Amniotic stem cell (primary cell): ENCODE results near the gene ZNF491.
"Not testable (repeated sequence)": the region's sequence is repeated elsewhere in the genome, so short reads cannot be mapped to it uniquely, and the experiment has no call there.

Source experiments
- DNase-seq: peaks from one replicate; lab custom pipeline; 2025; lab: John Stamatoyannopoulos, UW

Gene ZNF491

GRCh38 chr19:11806354-11807098 is 8.2 kb downstream of the ZNF491 start:
- no peak for DNase-seq

GRCh38 chr19:11807099-11807380 is 8.7 kb downstream of the ZNF491 start:
- DNase-seq, result no peak

GRCh38 chr19:11813703-11814028 is 15.3 kb downstream of the ZNF491 start:
- no peak for DNase-seq

GRCh38 chr19:11814029-11814699 is 15.8 kb downstream of the ZNF491 start, which contains the start of gene ZNF440:
ZNF440 (plus strand) TSS chr19:11814273; CDS start chr19:11814448, 175 bp downstream.
- peak; percentile 76 for DNase-seq

GRCh38 chr19:11814700-11815035 is 16.3 kb downstream of the ZNF491 start:
- no peak for DNase-seq

GRCh38 chr19:11821474-11822109 is 23.3 kb downstream of the ZNF491 start:
- no peak for DNase-seq

- DNase-seq, result not testable (repeated sequence)
Measured at GRCh38 chr19:11828957-11829876, 30.9 kb downstream of the ZNF491 start.

GRCh38 chr19:11832253-11832912 is 34.1 kb downstream of the ZNF491 start:
- DNase-seq, result no peak

GRCh38 chr19:11833541-11833940 is 35.2 kb downstream of the ZNF491 start:
- DNase-seq, result no peak

GRCh38 chr19:11835626-11836066 is 37.3 kb downstream of the ZNF491 start:
- DNase-seq, result not testable (repeated sequence)

- DNase-seq, result no peak
Measured at GRCh38 chr19:11843722-11844121, 45.4 kb downstream of the ZNF491 start.

GRCh38 chr19:11847615-11848014 is 49.3 kb downstream of the ZNF491 start:
- not testable (repeated sequence) for DNase-seq

- DNase-seq, result no peak
Measured at GRCh38 chr19:11848200-11848593, 49.9 kb downstream of the ZNF491 start.

GRCh38 chr19:11848594-11849469 is 50.5 kb downstream of the ZNF491 start, which contains the start of gene ZNF439:
ZNF439 (plus strand) TSS chr19:11848726; CDS start chr19:11848868, 142 bp downstream.
- peak; percentile 77 for DNase-seq

- DNase-seq, result not testable (repeated sequence)
Measured at GRCh38 chr19:11850289-11850688, 52.0 kb downstream of the ZNF491 start.

- DNase-seq, result no peak
Measured at GRCh38 chr19:11853358-11853757, 55.0 kb downstream of the ZNF491 start.

- DNase-seq, result no peak
Measured at GRCh38 chr19:11856596-11857250, 58.4 kb downstream of the ZNF491 start.
